Measurements from ENCODE around the gene GCHFR.

Gene GCHFR

GRCh38 chr15:40815042-40815698 lies 51.3 kb downstream of the GCHFR start:
- Histone ChIP-seq H3K4me1 (ENCODE audit: low read length) (no peaks in the 10 kb centered on the region), H3F3A (ENCODE audit: insufficient read depth, low read length) (no peaks in the 10 kb centered on the region), H2AFZ (ENCODE audit: low read length) (no peak overlapping the region), H3K9me3 (replicated peaks; ENCODE audit: insufficient read depth, low read length) (no peaks in the 10 kb centered on the region), H3K36me3 (replicated peaks; ENCODE audit: insufficient read depth, low read length) (no peaks in the 10 kb centered on the region), H4K20me1 (ENCODE audit: insufficient read depth, low read length) (no peaks in the 10 kb centered on the region), H3K4me3 (ENCODE audit: low read length) (no peak overlapping the region), H3K79me2 (ENCODE audit: low read length) (no peaks in the 10 kb centered on the region), H3K4me2 (ENCODE audit: low read depth, low read length) (no peak overlapping the region), H3K9me2 (replicated peaks; ENCODE audit: insufficient read depth, low read length) (no peaks in the 10 kb centered on the region), H3K9ac (ENCODE audit: low read length) (no peak overlapping the region), H3K27ac (ENCODE audit: low read length) (no peak overlapping the region), H3K27me3 (replicated peaks; ENCODE audit: insufficient read depth, low read length) (no peaks in the 10 kb centered on the region)
- TF ChIP-seq CTCF (IDR thresholded peaks at IDR 0.05; ENCODE audit: low read length) (no peak), EZH2 (optimal IDR thresholded peaks at IDR 0.05; ENCODE audit: low read depth, low read length) (no peak)
- no peak for DNase-seq

Data from MM.1S (cell line).